Midbrain (tissue), 1 donor: ENCODE results near the gene TCF7.
A peak's percentile ranks its signal among the peaks of the same experiment; 100 is the strongest.

Experiments
- DNase-seq: peaks from one replicate; lab custom pipeline; 2025; lab: John Stamatoyannopoulos, UW

Gene TCF7

GRCh38 chr5:134090522-134090921 is 24.0 kb upstream of the TCF7 start:
- no peak for DNase-seq

GRCh38 chr5:134091626-134092121 is 22.8 kb upstream of the TCF7 start:
- DNase-seq, result peak; percentile 33

- no peak for DNase-seq
Measured at GRCh38 chr5:134092875-134093274, 21.6 kb upstream of the TCF7 start.

- DNase-seq, result no peak
Measured at GRCh38 chr5:134093351-134093750, 21.1 kb upstream of the TCF7 start.

- DNase-seq, result no peak
Measured at GRCh38 chr5:134095293-134095692, 19.2 kb upstream of the TCF7 start.

GRCh38 chr5:134095887-134096589 is 18.4 kb upstream of the TCF7 start:
- no peak for DNase-seq

GRCh38 chr5:134097211-134097749 is 17.2 kb upstream of the TCF7 start:
- DNase-seq, result no peak

GRCh38 chr5:134098690-134099089 is 15.8 kb upstream of the TCF7 start:
- DNase-seq, result no peak

GRCh38 chr5:134099288-134099872 is 15.1 kb upstream of the TCF7 start:
- no peak for DNase-seq

- DNase-seq, result no peak
Measured at GRCh38 chr5:134099939-134100282, 14.6 kb upstream of the TCF7 start.

GRCh38 chr5:134100283-134101091 is 14.0 kb upstream of the TCF7 start:
- DNase-seq, result no peak

GRCh38 chr5:134101686-134102439 is 12.6 kb upstream of the TCF7 start:
- DNase-seq, result peak; percentile 78

GRCh38 chr5:134103397-134103796 is 11.1 kb upstream of the TCF7 start:
- no peak for DNase-seq

- DNase-seq, result no peak
Measured at GRCh38 chr5:134103998-134104654, 10.4 kb upstream of the TCF7 start.

- DNase-seq, result no peak
Measured at GRCh38 chr5:134106991-134107701, 7.3 kb upstream of the TCF7 start.

- DNase-seq, result no peak
Measured at GRCh38 chr5:134107779-134108178, 6.7 kb upstream of the TCF7 start.

- DNase-seq, result no peak
Measured at GRCh38 chr5:134110382-134110781, 4.1 kb upstream of the TCF7 start.

- DNase-seq, result no peak
Measured at GRCh38 chr5:134111741-134112647, 2.5 kb upstream of the TCF7 start.

- no peak for DNase-seq
Measured at GRCh38 chr5:134112726-134113362, 1.6 kb upstream of the TCF7 start.
